WTC11 (cell line): Measurements from ENCODE around the gene C5orf15. TPM values are rescaled to one million over a fixed set of nuclear protein-coding genes. Genes with fewer than 3 reads are reported as not detected.

Experiments
- ATAC-seq: fragments of 200-7000 bp; cut with Tn5 transposase; 2 replicates; pipeline ENCODE4 v1.10.0; 2021; ENCODE audit warnings: mild to moderate bottlenecking, moderate library complexity
- CTCF ChIA-PET: fragments of 300-600 bp; sonication (Branson Sonifier 250); formaldehyde crosslinking; loops from one replicate; lab custom pipeline; 2021; ENCODE audit warnings: antibody characterized with exemption; lab: Charles Lee
- POLR2A ChIA-PET: fragments of 350-600 bp; sonication (Branson Sonifier 250); formaldehyde crosslinking; loops from one replicate; lab custom pipeline; 2021; ENCODE audit warnings: antibody characterized with exemption; lab: Charles Lee
- DNase-seq: peaks from one replicate; pipeline ENCODE4 v3.0.0; 2021; ENCODE audit warnings: low spot score
- H3K27ac Mint-ChIP-seq: 2 replicates; pipeline ENCODE4 v1.8.0; 2021; ENCODE audit warnings: mixed read lengths
- H3K27me3 Mint-ChIP-seq: 2 replicates; pipeline ENCODE4 v1.8.0; 2021; ENCODE audit warnings: low read depth, mild to moderate bottlenecking, moderate library complexity, mixed read lengths
- H3K36me3 Mint-ChIP-seq: 2 replicates; pipeline ENCODE4 v1.8.0; 2021; ENCODE audit warnings: mixed read lengths
- H3K4me1 Mint-ChIP-seq: 2 replicates; pipeline ENCODE4 v1.8.0; 2022; ENCODE audit warnings: mixed read lengths
- H3K4me3 Mint-ChIP-seq: 2 replicates; pipeline ENCODE4 v1.8.0; 2021; ENCODE audit warnings: mild to moderate bottlenecking, moderate library complexity, mixed read lengths
- H3K9me3 Mint-ChIP-seq: 2 replicates; pipeline ENCODE4 v1.8.0; 2021; ENCODE audit warnings: mixed read lengths
- AFF4 ChIP-seq: sonication (generic); formaldehyde crosslinking; IDR thresholded peaks from 2 replicates; pipeline ENCODE4 v1.8.1; 2023; ENCODE audit warnings: mild to moderate bottlenecking, missing genetic modification reagents, borderline replicate concordance
- ATF1 ChIP-seq: sonication (generic); formaldehyde crosslinking; IDR thresholded peaks from 2 replicates; pipeline ENCODE4 v1.8.1; 2023; ENCODE audit warnings: mild to moderate bottlenecking, moderate library complexity, missing genetic modification reagents
- ATF2 ChIP-seq: sonication (generic); formaldehyde crosslinking; IDR thresholded peaks from 2 replicates; pipeline ENCODE4 v1.8.1; 2022; ENCODE audit warnings: low read depth, missing genetic modification reagents, borderline replicate concordance
- E2F1 ChIP-seq: sonication (generic); formaldehyde crosslinking; IDR thresholded peaks from 2 replicates; pipeline ENCODE4 v1.8.0; 2022; ENCODE audit warnings: mild to moderate bottlenecking, missing genetic modification reagents
- FOXP1 ChIP-seq: sonication (generic); formaldehyde crosslinking; IDR thresholded peaks from 2 replicates; pipeline ENCODE4 v1.8.0; 2022; ENCODE audit warnings: missing genetic modification reagents, mild to moderate bottlenecking, moderate library complexity, borderline replicate concordance
- GTF2I ChIP-seq: fragments of 250-450 bp; sonication (Bioruptor Pico); conservative IDR thresholded peaks from 2 replicates; pipeline ENCODE4 v1.4.0; 2021; ENCODE audit warnings: mild to moderate bottlenecking
- HMGA2 ChIP-seq: fragments of 250-450 bp; sonication (Bioruptor Pico); IDR thresholded peaks from 2 replicates; pipeline ENCODE4 v1.4.0; 2021; ENCODE audit warnings: mild to moderate bottlenecking, moderate library complexity
- IRF1 ChIP-seq: sonication (generic); formaldehyde crosslinking; IDR thresholded peaks from 2 replicates; pipeline ENCODE4 v1.8.0; 2023; ENCODE audit warnings: missing genetic modification reagents
- MLX ChIP-seq: sonication (generic); formaldehyde crosslinking; IDR thresholded peaks from 2 replicates; pipeline ENCODE4 v1.8.1; 2023; ENCODE audit warnings: mild to moderate bottlenecking, missing genetic modification reagents, moderate library complexity
- NFYB ChIP-seq: sonication (generic); formaldehyde crosslinking; conservative IDR thresholded peaks from 2 replicates; pipeline ENCODE4 v1.8.0; 2022; ENCODE audit warnings: low read depth, missing genetic modification reagents
- NR2C2 ChIP-seq: sonication (generic); formaldehyde crosslinking; IDR thresholded peaks from 2 replicates; pipeline ENCODE4 v1.8.0; 2022; ENCODE audit warnings: mild to moderate bottlenecking, missing genetic modification reagents
- OVOL2 ChIP-seq: fragments of 250-450 bp; sonication (Bioruptor Pico); IDR thresholded peaks from 2 replicates; pipeline ENCODE4 v1.9.0; 2021; ENCODE audit warnings: mild to moderate bottlenecking, borderline replicate concordance
- RORB ChIP-seq: fragments of 250-450 bp; sonication (Bioruptor Pico); IDR thresholded peaks from 2 replicates; pipeline ENCODE4 v1.9.0; 2021; ENCODE audit warnings: mild to moderate bottlenecking
- TEAD4 ChIP-seq: sonication (generic); formaldehyde crosslinking; IDR thresholded peaks from 2 replicates; pipeline ENCODE4 v1.8.0; 2022; ENCODE audit warnings: mild to moderate bottlenecking, missing genetic modification reagents
- USF1 ChIP-seq: sonication (generic); formaldehyde crosslinking; IDR thresholded peaks from 2 replicates; pipeline ENCODE4 v1.8.0; 2022; ENCODE audit warnings: mild to moderate bottlenecking, missing genetic modification reagents
- ZMAT4 ChIP-seq: fragments of 250-450 bp; sonication (Bioruptor Pico); IDR thresholded peaks from 2 replicates; pipeline ENCODE4 v1.9.0; 2021; ENCODE audit warnings: mild to moderate bottlenecking
- ZNF281 ChIP-seq: sonication (generic); formaldehyde crosslinking; IDR thresholded peaks from 2 replicates; pipeline ENCODE4 v1.8.0; 2023; ENCODE audit warnings: mild to moderate bottlenecking, missing genetic modification reagents
- ZNF425 ChIP-seq: fragments of 250-450 bp; sonication (Bioruptor Pico); conservative IDR thresholded peaks from 2 replicates; pipeline ENCODE4 v1.9.0; 2021; ENCODE audit warnings: mild to moderate bottlenecking
- ZNF671 ChIP-seq: fragments of 250-450 bp; sonication (Bioruptor Pico); IDR thresholded peaks from 2 replicates; pipeline ENCODE4 v1.8.0; 2021; ENCODE audit warnings: mild to moderate bottlenecking
- total RNA-seq: library from RNA; stranded (reverse); gene quantifications from 3 replicates; pipeline ENCODE4 v1.2.3, GENCODE V29; 2021

C5orf15 gene
- total RNA-seq, 1 experiment from 2014 or later, result 32.7 TPM

GRCh38 chr5:133917785-133918184, 50.6 kb downstream of the C5orf15 start (continued):
- TF ChIP-seq E2F1 (no peak), IRF1 (no peak), ZMAT4 (CRISPR knock-in tag) (no peak), ZNF281 (no peak), AFF4 (no peak)
- TF ChIP-seq, all 79 proteins: peak for 0

- H3K27ac Mint-ChIP-seq, result no peak overlapping the region
- POLR2A ChIA-PET, result no interaction called here
- CTCF ChIA-PET, result no interaction called here
These were observed 51.5 kb downstream of the C5orf15 start for GRCh38 chr5:133916914-133917313.

GRCh38 chr5:133916479-133916878, 51.9 kb downstream of the C5orf15 start:
- ChIA-PET CTCF (no interaction called here), POLR2A (no interaction called here)
- no peak overlapping the region for H3K4me3 Mint-ChIP-seq
- ATAC-seq (no peak), DNase-seq (no peak)
- H3K4me1 Mint-ChIP-seq, result no peaks in the 10 kb centered on the region
- H3K27me3 Mint-ChIP-seq, result no peaks in the 10 kb centered on the region
- no peaks in the 10 kb centered on the region for H3K36me3 Mint-ChIP-seq
- H3K27ac Mint-ChIP-seq, result no peak overlapping the region
- peaks cover 5% of the 10 kb centered on the region; the same call in 1 of the 2 replicates for H3K9me3 Mint-ChIP-seq
- TF ChIP-seq FOXP1 (CRISPR knock-in tag) (no peak), HMGA2 (no peak), USF1 (CRISPR knock-in tag) (no peak), NR2C2 (CRISPR knock-in tag) (no peak), GTF2I (CRISPR knock-in tag) (no peak), ZNF671 (no peak), TEAD4 (CRISPR knock-in tag) (no peak), ATF1 (CRISPR knock-in tag) (no peak), MLX (CRISPR knock-in tag) (no peak), RORB (CRISPR knock-in tag) (no peak), ZNF425 (CRISPR knock-in tag) (no peak)

More at GRCh38 chr5:133916914-133917313, 51.5 kb downstream of the C5orf15 start:
- Mint-ChIP-seq H3K4me3 (no peak overlapping the region), H3K36me3 (no peaks in the 10 kb centered on the region), H3K4me1 (peaks cover 2% of the 10 kb centered on the region), H3K27me3 (no peaks in the 10 kb centered on the region), H3K9me3 (peaks cover 5% of the 10 kb centered on the region; the same call in 1 of the 2 replicates)
- DNase-seq (no peak), ATAC-seq (no peak)
- TF ChIP-seq OVOL2 (CRISPR knock-in tag) (no peak), ATF2 (CRISPR knock-in tag) (no peak), NFYB (CRISPR knock-in tag) (no peak)
